ENCODE measurements around the gene GRK5. TPM values are rescaled to one million over a fixed set of nuclear protein-coding genes. Genes with fewer than 3 reads are reported as not detected.

Gene GRK5
- polyA plus RNA-seq, 1 donor from 2014 or later: 34.9 TPM

DNA sequence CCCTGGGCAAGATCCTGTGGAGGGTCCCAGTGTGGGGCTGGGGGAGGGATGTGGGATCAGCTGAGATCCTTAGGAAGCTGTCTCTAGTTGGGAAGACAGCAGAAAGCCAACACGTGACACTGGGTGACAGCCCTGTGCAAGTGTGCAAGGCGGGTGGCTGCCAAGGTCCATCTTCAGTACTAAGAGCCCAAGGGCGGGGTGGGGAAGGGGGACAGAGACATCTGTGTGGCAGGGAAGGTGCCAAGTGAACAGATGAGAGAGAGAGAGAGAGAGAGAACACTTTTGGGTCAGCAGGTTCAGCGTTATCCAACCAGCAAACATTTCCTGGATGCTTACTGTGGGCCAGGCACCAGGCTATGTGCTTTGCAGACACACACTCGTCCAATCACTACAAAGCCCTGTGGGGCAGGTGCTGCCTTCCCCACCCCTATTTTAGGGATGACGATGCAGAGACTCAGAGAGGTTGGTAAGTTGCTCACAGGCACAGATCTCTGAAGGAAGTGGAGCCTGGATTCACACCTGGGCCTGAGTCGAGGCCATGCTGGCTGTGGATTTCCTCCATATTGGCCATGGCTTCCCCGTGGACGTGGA lies 135.7 kb downstream of the GRK5 start:
- no peaks in the 10 kb centered on the region for H4K20me1 ChIP-seq (ENCODE audit: insufficient read depth)
- H3K4me2 ChIP-seq (ENCODE audit: low read length): no peak overlapping the region
- no peaks in the 10 kb centered on the region for H3K36me3 ChIP-seq (ENCODE audit: insufficient read depth, low read length)
- no peaks in the 10 kb centered on the region for H3K9me3 ChIP-seq (ENCODE audit: low read length)
- H3K27me3 ChIP-seq (ENCODE audit: insufficient read depth, low read depth, low read length): no peaks in the 10 kb centered on the region
- TF ChIP-seq SMC3 (conservative IDR thresholded peaks at IDR 0.05; ENCODE audit: poor library complexity) (no peak), POLR2AphosphoS5 (IDR thresholded peaks at IDR 0.05) (no peak), EP300 (conservative IDR thresholded peaks at IDR 0.05; ENCODE audit: poor library complexity, severe bottlenecking) (no peak), TAF1 (IDR thresholded peaks at IDR 0.05; ENCODE audit: low read depth) (no peak), RAD21 (conservative IDR thresholded peaks at IDR 0.05) (no peak), MXI1 (conservative IDR thresholded peaks at IDR 0.05; ENCODE audit: poor library complexity, severe bottlenecking) (no peak), EZH2 (IDR thresholded peaks at IDR 0.05; ENCODE audit: borderline replicate concordance, insufficient read depth, low read length, poor library complexity, severe bottlenecking) (no peak)
- TF ChIP-seq, protein P1, sequence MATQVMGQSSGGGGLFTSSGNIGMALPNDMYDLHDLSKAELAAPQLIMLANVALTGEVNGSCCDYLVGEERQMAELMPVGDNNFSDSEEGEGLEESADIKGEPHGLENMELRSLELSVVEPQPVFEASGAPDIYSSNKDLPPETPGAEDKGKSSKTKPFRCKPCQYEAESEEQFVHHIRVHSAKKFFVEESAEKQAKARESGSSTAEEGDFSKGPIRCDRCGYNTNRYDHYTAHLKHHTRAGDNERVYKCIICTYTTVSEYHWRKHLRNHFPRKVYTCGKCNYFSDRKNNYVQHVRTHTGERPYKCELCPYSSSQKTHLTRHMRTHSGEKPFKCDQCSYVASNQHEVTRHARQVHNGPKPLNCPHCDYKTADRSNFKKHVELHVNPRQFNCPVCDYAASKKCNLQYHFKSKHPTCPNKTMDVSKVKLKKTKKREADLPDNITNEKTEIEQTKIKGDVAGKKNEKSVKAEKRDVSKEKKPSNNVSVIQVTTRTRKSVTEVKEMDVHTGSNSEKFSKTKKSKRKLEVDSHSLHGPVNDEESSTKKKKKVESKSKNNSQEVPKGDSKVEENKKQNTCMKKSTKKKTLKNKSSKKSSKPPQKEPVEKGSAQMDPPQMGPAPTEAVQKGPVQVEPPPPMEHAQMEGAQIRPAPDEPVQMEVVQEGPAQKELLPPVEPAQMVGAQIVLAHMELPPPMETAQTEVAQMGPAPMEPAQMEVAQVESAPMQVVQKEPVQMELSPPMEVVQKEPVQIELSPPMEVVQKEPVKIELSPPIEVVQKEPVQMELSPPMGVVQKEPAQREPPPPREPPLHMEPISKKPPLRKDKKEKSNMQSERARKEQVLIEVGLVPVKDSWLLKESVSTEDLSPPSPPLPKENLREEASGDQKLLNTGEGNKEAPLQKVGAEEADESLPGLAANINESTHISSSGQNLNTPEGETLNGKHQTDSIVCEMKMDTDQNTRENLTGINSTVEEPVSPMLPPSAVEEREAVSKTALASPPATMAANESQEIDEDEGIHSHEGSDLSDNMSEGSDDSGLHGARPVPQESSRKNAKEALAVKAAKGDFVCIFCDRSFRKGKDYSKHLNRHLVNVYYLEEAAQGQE (IDR thresholded peaks at IDR 0.05; ENCODE audit: borderline replicate concordance): no peak
- TF ChIP-seq, protein P2, sequence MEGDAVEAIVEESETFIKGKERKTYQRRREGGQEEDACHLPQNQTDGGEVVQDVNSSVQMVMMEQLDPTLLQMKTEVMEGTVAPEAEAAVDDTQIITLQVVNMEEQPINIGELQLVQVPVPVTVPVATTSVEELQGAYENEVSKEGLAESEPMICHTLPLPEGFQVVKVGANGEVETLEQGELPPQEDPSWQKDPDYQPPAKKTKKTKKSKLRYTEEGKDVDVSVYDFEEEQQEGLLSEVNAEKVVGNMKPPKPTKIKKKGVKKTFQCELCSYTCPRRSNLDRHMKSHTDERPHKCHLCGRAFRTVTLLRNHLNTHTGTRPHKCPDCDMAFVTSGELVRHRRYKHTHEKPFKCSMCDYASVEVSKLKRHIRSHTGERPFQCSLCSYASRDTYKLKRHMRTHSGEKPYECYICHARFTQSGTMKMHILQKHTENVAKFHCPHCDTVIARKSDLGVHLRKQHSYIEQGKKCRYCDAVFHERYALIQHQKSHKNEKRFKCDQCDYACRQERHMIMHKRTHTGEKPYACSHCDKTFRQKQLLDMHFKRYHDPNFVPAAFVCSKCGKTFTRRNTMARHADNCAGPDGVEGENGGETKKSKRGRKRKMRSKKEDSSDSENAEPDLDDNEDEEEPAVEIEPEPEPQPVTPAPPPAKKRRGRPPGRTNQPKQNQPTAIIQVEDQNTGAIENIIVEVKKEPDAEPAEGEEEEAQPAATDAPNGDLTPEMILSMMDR (IDR thresholded peaks at IDR 0.05; ENCODE audit: poor library complexity, severe bottlenecking): no peak
- no peak overlapping the region for H3K27ac ChIP-seq (ENCODE audit: low read length)
- no peaks in the 10 kb centered on the region for H3K9me2 ChIP-seq (ENCODE audit: insufficient read depth, low read length)
- H3K9ac ChIP-seq (ENCODE audit: low read length): no peak overlapping the region
- H3F3A ChIP-seq (ENCODE audit: insufficient read depth, low read length, poor library complexity, severe bottlenecking): no peaks in the 10 kb centered on the region
- H2AFZ ChIP-seq (ENCODE audit: low read depth, low read length): no peak overlapping the region
- H3K79me2 ChIP-seq (replicated peaks; ENCODE audit: insufficient read depth, low read length): no peaks in the 10 kb centered on the region
- H3K4me3 ChIP-seq (ENCODE audit: low read length): no peak overlapping the region

DNA sequence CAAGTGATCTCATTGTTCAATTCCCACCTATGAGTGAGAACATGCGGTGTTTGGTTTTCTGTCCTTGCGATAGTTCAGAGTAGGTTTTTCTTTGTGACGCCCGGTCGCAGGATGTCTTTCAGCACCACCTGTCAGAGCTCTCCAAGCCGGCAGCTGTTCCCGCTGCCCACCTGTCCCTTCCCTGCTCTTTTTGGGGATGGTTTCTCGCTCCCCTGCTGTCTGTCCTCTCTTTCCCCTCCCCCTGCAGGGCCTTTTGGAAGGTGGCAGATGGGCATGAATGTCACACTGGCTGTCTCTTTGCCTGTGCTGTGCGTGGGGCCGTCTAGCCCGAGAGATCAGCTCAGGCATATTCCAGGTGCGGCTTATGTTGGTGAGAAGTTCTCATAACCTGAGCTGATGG lies 137.0 kb downstream of the GRK5 start:
- H2AFZ ChIP-seq (ENCODE audit: low read depth, low read length): no peak overlapping the region
- no peak overlapping the region for H3K27ac ChIP-seq (ENCODE audit: low read length)
- H3K36me3 ChIP-seq (ENCODE audit: insufficient read depth, low read length): no peaks in the 10 kb centered on the region
- no peaks in the 10 kb centered on the region for H4K20me1 ChIP-seq (ENCODE audit: insufficient read depth)
- H3K9me2 ChIP-seq (ENCODE audit: insufficient read depth, low read length): no peaks in the 10 kb centered on the region
- no peak overlapping the region for H3K4me3 ChIP-seq (ENCODE audit: low read length)
- no peak for TF ChIP-seq EP300 (conservative IDR thresholded peaks at IDR 0.05; ENCODE audit: poor library complexity, severe bottlenecking)
- no peak for TF ChIP-seq TAF1 (IDR thresholded peaks at IDR 0.05; ENCODE audit: low read depth)
- TF ChIP-seq, protein P1 (IDR thresholded peaks at IDR 0.05; ENCODE audit: borderline replicate concordance): no peak
- TF ChIP-seq, protein P2 (IDR thresholded peaks at IDR 0.05; ENCODE audit: poor library complexity, severe bottlenecking): no peak
- TF ChIP-seq MXI1 (conservative IDR thresholded peaks at IDR 0.05; ENCODE audit: poor library complexity, severe bottlenecking): no peak
- TF ChIP-seq POLR2AphosphoS5 (IDR thresholded peaks at IDR 0.05): no peak
- no peak for TF ChIP-seq SMC3 (conservative IDR thresholded peaks at IDR 0.05; ENCODE audit: poor library complexity)
- TF ChIP-seq EZH2 (IDR thresholded peaks at IDR 0.05; ENCODE audit: borderline replicate concordance, insufficient read depth, low read length, poor library complexity, severe bottlenecking): no peak
- no peak for TF ChIP-seq RAD21 (conservative IDR thresholded peaks at IDR 0.05)
- H3K9me3 ChIP-seq (ENCODE audit: low read length): no peaks in the 10 kb centered on the region
- H3K79me2 ChIP-seq (replicated peaks; ENCODE audit: insufficient read depth, low read length): no peaks in the 10 kb centered on the region
- H3K4me2 ChIP-seq (ENCODE audit: low read length): no peak overlapping the region
- no peaks in the 10 kb centered on the region for H3F3A ChIP-seq (ENCODE audit: insufficient read depth, low read length, poor library complexity, severe bottlenecking)
- no peak overlapping the region for H3K9ac ChIP-seq (ENCODE audit: low read length)
- no peaks in the 10 kb centered on the region for H3K27me3 ChIP-seq (ENCODE audit: insufficient read depth, low read depth, low read length)
